B cell (primary cell): ENCODE measurements around the gene SLC25A21. TPM values are rescaled to one million over a fixed set of nuclear protein-coding genes. Genes with fewer than 3 reads are reported as not detected.

ENCODE experiments used
- ATAC-seq: fragments of 200-7000 bp; cut with Tn5 transposase; one replicate; pipeline ENCODE4 v1.10.0; 2021; ENCODE audit warnings: low read depth, mild to moderate bottlenecking, moderate number of reproducible peaks, moderate library complexity
- CTCF ChIA-PET: fragments of 350-600 bp; sonication (Branson Sonifier 250); formaldehyde crosslinking; loops from one replicate; lab custom pipeline; 2021; ENCODE audit warnings: antibody characterized with exemption, inconsistent platforms; lab: Charles Lee
- POLR2A ChIA-PET: fragments of 350-600 bp; sonication (Branson Sonifier 250); formaldehyde crosslinking; loops from one replicate; lab custom pipeline; 2021; ENCODE audit warnings: antibody characterized with exemption; lab: Charles Lee
- DNase-seq: peaks from one replicate; pipeline ENCODE4 v3.0.0; 2013
- H2AFZ ChIP-seq: 2 replicates; pipeline ENCODE4 v1.6.1; 2012; ENCODE audit warnings: mild to moderate bottlenecking, low read depth, low read length; ENCODE audit not compliant: insufficient read depth, poor library complexity, severe bottlenecking
- H3K27ac ChIP-seq, 2 donors: 1 replicate in 1 of 2; 2 replicates in 1 of 2; pipeline ENCODE4 v1.5.1; 2012 to 2013; ENCODE audit warnings: low read length in 2 of 2, mild to moderate bottlenecking in 2 of 2, moderate library complexity in 1 of 2
- H3K27me3 ChIP-seq, 4 experiments: fragments of 200-600 bp in 1 of 4; sonication (generic) in 1 of 4; replicated peaks in 1 of 4; 1 replicate in 2 of 4; 2 replicates in 2 of 4; pipeline versions ENCODE4 v1.6.1 to v1.7.0; 2013 to 2016; ENCODE audit warnings: low read length in 3 of 4, mild to moderate bottlenecking in 2 of 4, mixed read lengths in 1 of 4, moderate library complexity in 1 of 4; ENCODE audit not compliant: insufficient read depth in 4 of 4, control insufficient read depth in 3 of 4; ENCODE audit errors: control extremely low read depth in 1 of 4
- H3K36me3 ChIP-seq, 2 experiments: replicated peaks in 1 of 2; 1 replicate in 1 of 2; 2 replicates in 1 of 2; pipeline versions ENCODE4 v1.6.1 to v1.7.1; 2013; ENCODE audit warnings: low read length in 1 of 2; ENCODE audit not compliant: insufficient read depth in 2 of 2, control insufficient read depth in 1 of 2; ENCODE audit errors: control extremely low read depth in 1 of 2, extremely low read depth in 1 of 2
- H3K4me1 ChIP-seq, 2 donors: fragments of 200-600 bp in 1 of 2; sonication (generic) in 1 of 2; 1 replicate in 1 of 2; 2 replicates in 1 of 2; pipeline versions ENCODE4 v1.5.1 to v1.6.1; 2013 to 2017; ENCODE audit warnings: low read length in 2 of 2; ENCODE audit not compliant: control insufficient read depth in 2 of 2, insufficient read depth in 2 of 2
- H3K4me2 ChIP-seq: replicated peaks from 2 replicates; pipeline ENCODE3; 2012; ENCODE audit warnings: mild to moderate bottlenecking, low read depth, low read length; ENCODE audit not compliant: poor library complexity, severe bottlenecking
- H3K4me3 ChIP-seq, 5 experiments: fragments of 200-600 bp in 1 of 5; sonication (generic) in 1 of 5; 1 replicate in 3 of 5; 2 replicates in 2 of 5; pipeline versions ENCODE4 v1.5.1 to v1.7.0; 2011 to 2016; ENCODE audit warnings: low read length in 4 of 5, mild to moderate bottlenecking in 4 of 5, low read depth in 2 of 5, control low read depth in 1 of 5, moderate library complexity in 1 of 5; ENCODE audit not compliant: insufficient read depth in 1 of 5; ENCODE audit errors: control extremely low read depth in 1 of 5, extremely low read depth in 1 of 5
- H3K79me2 ChIP-seq: fragments of 200-600 bp; sonication (generic); one replicate; pipeline ENCODE4 v1.6.0; 2016; ENCODE audit warnings: low read length; ENCODE audit not compliant: control insufficient read depth, insufficient read depth
- H3K9ac ChIP-seq: fragments of 200-600 bp; sonication (generic); 2 replicates; pipeline ENCODE4 v1.6.1; 2017; ENCODE audit warnings: mild to moderate bottlenecking, low read length, moderate library complexity
- H3K9me3 ChIP-seq, 3 donors: one replicate each; pipeline versions ENCODE4 v1.6.1 to v1.7.1; 2013; ENCODE audit warnings: low read length in 2 of 3; ENCODE audit not compliant: control insufficient read depth in 2 of 3, insufficient read depth in 1 of 3; ENCODE audit errors: control extremely low read depth in 1 of 3
- H4K20me1 ChIP-seq: 2 replicates; pipeline ENCODE4 v1.6.0; 2012; ENCODE audit warnings: mild to moderate bottlenecking, low read length; ENCODE audit not compliant: insufficient read depth, control insufficient read depth, poor library complexity, severe bottlenecking
- H3K27ac Mint-ChIP-seq: one replicate; pipeline ENCODE4 v1.8.0; 2021; ENCODE audit warnings: mixed read lengths
- H3K27me3 Mint-ChIP-seq: one replicate; pipeline ENCODE4 v1.8.0; 2021; ENCODE audit warnings: mixed read lengths
- H3K4me1 Mint-ChIP-seq: one replicate; pipeline ENCODE4 v1.8.0; 2021; ENCODE audit warnings: mixed read lengths
- H3K4me3 Mint-ChIP-seq: one replicate; pipeline ENCODE4 v1.8.0; 2021; ENCODE audit warnings: mixed read lengths
- H3K9me3 Mint-ChIP-seq: one replicate; pipeline ENCODE4 v1.8.0; 2022; ENCODE audit warnings: mixed read lengths; ENCODE audit not compliant: insufficient read depth
- EZH2 ChIP-seq: IDR thresholded peaks from 2 replicates; pipeline ENCODE4 v1.6.1; 2012; ENCODE audit warnings: borderline replicate concordance, low read depth, mild to moderate bottlenecking, moderate library complexity, low read length; ENCODE audit not compliant: insufficient read depth, poor library complexity, severe bottlenecking
- WGBS: methylation state at CpG from one replicate; pipeline ENCODE4 v1.1.5; 2013; ENCODE audit warnings: missing lambda C conversion rate; ENCODE audit not compliant: insufficient coverage; 5-methylcytosine and 5-hydroxymethylcytosine counted together
- intact Hi-C: fragments of 100-400 bp; cut with micrococcal nuclease; formaldehyde crosslinking; loops from one replicate; pipeline ENCODE4 v1.10.0; 2022
- polyA plus RNA-seq: library from polyadenylated mRNA; depleted of rRNA; stranded (reverse); fragments of >200 nt; gene quantifications from 2 replicates; pipeline ENCODE4 v1.2.3, GENCODE V29; 2012
- total RNA-seq, 2 donors: library from RNA; stranded (reverse); fragments of 120-200 nt in 1 of 2; gene quantifications; 1 replicate in 1 of 2; 2 replicates in 1 of 2; pipeline versions ENCODE4 v1.2.3 to v1.2.4, GENCODE V29; 2013 to 2022
- TF ChIP-seq, protein P1 (sequence below): fragments of 200-600 bp; IDR thresholded peaks from one replicate; pipeline ENCODE4 v1.8.0; 2022; ENCODE audit warnings: antibody characterized with exemption, mild to moderate bottlenecking

SLC25A21 gene
- total and polyA plus RNA-seq, 2 donors (not counting 1 experiment from before 2014, with no cell fraction given) = not detected

DNA sequence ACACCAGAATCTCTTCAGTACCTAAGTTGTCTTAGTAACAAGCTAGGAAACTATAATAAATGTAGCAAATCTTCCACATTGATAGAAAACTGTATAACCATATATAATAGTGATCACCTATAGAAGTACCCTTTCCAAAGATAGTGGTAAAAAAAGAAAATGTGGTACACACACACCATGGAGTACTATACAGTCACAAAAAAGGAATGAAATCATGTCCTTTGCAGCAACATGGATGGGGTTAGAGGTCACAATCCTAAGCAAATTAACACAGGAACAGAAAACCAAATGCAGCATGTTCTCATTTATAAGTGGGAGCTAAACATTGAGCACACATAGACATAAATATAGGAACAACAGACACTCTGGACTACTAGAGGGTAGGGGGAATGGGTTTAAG lies 90.5 kb downstream of the SLC25A21 start:
- Histone ChIP-seq H3K9ac (no peak overlapping the region), H3K79me2 (no peaks in the 10 kb centered on the region), H3K4me2 (no peak overlapping the region), H3K9me3 (peaks cover 0 to 3% (median 0%) of the 10 kb centered on the region in 3 donors), H3K27me3 (no peaks in the 10 kb centered on the region), H3K4me3 (no peak overlapping the region), H4K20me1 (no peaks in the 10 kb centered on the region), H3K4me1 (no peaks in the 10 kb centered on the region), H3K36me3 (no peaks in the 10 kb centered on the region), H2AFZ (no peak overlapping the region), H3K27ac (no peak overlapping the region)
- POLR2A ChIA-PET = no interaction called here
- DNase-seq (no peak), ATAC-seq (no peak)
- H3K27me3 Mint-ChIP-seq = no peaks in the 10 kb centered on the region
- intact Hi-C loops = no loop called here
- H3K4me3 Mint-ChIP-seq = no peak overlapping the region
- CTCF ChIA-PET = no interaction called here
- TF ChIP-seq EZH2 = no peak
- TF ChIP-seq, protein P1, sequence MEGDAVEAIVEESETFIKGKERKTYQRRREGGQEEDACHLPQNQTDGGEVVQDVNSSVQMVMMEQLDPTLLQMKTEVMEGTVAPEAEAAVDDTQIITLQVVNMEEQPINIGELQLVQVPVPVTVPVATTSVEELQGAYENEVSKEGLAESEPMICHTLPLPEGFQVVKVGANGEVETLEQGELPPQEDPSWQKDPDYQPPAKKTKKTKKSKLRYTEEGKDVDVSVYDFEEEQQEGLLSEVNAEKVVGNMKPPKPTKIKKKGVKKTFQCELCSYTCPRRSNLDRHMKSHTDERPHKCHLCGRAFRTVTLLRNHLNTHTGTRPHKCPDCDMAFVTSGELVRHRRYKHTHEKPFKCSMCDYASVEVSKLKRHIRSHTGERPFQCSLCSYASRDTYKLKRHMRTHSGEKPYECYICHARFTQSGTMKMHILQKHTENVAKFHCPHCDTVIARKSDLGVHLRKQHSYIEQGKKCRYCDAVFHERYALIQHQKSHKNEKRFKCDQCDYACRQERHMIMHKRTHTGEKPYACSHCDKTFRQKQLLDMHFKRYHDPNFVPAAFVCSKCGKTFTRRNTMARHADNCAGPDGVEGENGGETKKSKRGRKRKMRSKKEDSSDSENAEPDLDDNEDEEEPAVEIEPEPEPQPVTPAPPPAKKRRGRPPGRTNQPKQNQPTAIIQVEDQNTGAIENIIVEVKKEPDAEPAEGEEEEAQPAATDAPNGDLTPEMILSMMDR = no peak
- no peaks in the 10 kb centered on the region for H3K9me3 Mint-ChIP-seq
- H3K4me1 Mint-ChIP-seq = no peaks in the 10 kb centered on the region
- H3K27ac Mint-ChIP-seq = no peak overlapping the region

DNA sequence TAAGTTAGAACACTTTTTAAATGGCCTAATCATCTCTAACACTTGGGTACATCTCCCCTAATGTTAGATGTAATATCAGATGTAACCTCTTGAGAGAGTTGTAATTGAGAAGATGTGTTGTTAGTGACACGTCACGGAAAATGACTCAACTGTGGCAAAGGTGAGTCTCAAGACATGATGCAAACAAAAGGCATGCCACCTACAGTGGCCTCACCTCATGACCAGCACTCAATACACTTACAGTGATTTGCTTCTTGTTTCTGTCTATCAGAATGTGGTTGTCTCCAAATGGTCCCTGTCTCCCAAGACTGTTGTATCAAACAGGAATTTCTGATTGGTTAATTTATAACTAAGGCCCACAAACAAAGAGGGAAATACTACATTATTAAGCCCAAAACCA lies 91.2 kb downstream of the SLC25A21 start:
- Mint-ChIP-seq H3K4me3 (no peak overlapping the region), H3K27ac (no peak overlapping the region), H3K4me1 (no peaks in the 10 kb centered on the region), H3K9me3 (no peaks in the 10 kb centered on the region), H3K27me3 (no peaks in the 10 kb centered on the region)
- Histone ChIP-seq H3K27me3 (no peaks in the 10 kb centered on the region), H3K79me2 (no peaks in the 10 kb centered on the region), H3K9me3 (peaks cover 0 to 6% (median 0%) of the 10 kb centered on the region in 3 donors), H3K4me1 (no peaks in the 10 kb centered on the region), H3K4me2 (no peak overlapping the region), H2AFZ (no peak overlapping the region), H4K20me1 (no peaks in the 10 kb centered on the region), H3K9ac (no peak overlapping the region), H3K36me3 (no peaks in the 10 kb centered on the region), H3K4me3 (no peak overlapping the region), H3K27ac (no peak overlapping the region)
- DNase-seq (no peak), ATAC-seq (no peak)
- no CpG with 5 or more reads among the region's 2 CpGs for WGBS
- CTCF ChIA-PET = no interaction called here
- TF ChIP-seq EZH2 = no peak
- TF ChIP-seq, protein P1 = no peak
- intact Hi-C loops = no loop called here
- POLR2A ChIA-PET = no interaction called here
